GM15510 (cell line): Measurements from ENCODE around the gene FASTKD3.

Experiments
- POLR2A ChIP-seq: IDR thresholded peaks from 3 replicates; pipeline ENCODE4 v1.6.1; 2011; ENCODE audit warnings: borderline replicate concordance; ENCODE audit not compliant: insufficient read length; ENCODE audit errors: extremely low read depth

FASTKD3 gene

GRCh38 chr5:7845557-7845956, 23.3 kb downstream of the FASTKD3 start:
- TF ChIP-seq POLR2A = no peak

DNA sequence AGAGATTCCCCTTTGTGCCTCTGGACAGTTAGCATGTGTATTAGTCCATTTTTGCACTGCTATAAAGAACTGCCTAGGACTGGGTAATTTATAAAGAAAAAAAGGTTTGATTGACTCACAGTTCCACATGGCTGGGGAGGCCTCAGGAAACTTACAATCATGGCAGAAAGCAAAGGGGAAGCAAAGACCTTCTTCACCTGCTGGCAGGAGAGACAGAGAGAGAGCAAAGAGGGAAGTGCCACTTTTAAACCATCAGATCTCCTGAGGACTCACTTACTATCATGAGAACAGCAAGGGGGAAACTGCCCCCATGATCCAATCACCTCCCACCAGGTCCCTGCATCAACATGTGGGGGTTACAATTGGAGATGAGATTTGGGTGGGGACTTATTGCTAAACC, 23.9 kb downstream of the FASTKD3 start:
- no peak for TF ChIP-seq POLR2A

- TF ChIP-seq POLR2A = no peak
Observed at GRCh38 chr5:7842531-7842930, 26.3 kb downstream of the FASTKD3 start.

DNA sequence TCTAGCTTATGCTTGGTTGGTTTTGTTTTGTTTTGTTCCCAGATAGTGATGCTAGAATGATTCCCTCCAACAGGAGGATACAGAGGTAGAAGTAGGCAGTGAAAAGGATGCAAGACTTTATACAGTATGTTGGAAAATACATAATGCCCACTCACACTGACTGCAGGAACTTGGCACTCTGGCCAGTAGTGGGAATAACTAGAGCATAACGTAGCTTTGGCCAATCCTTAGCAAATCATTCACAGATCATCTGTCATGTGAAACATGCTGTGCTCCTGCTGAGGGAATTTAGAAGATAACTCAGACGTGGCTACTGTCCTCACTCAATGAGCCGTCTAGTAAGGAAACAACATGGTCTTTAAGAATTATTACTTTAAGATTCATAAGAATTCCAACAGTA, 31.4 kb downstream of the FASTKD3 start:
- no peak for TF ChIP-seq POLR2A

- no peak for TF ChIP-seq POLR2A
Observed at GRCh38 chr5:7834982-7835381, 33.8 kb downstream of the FASTKD3 start.

DNA sequence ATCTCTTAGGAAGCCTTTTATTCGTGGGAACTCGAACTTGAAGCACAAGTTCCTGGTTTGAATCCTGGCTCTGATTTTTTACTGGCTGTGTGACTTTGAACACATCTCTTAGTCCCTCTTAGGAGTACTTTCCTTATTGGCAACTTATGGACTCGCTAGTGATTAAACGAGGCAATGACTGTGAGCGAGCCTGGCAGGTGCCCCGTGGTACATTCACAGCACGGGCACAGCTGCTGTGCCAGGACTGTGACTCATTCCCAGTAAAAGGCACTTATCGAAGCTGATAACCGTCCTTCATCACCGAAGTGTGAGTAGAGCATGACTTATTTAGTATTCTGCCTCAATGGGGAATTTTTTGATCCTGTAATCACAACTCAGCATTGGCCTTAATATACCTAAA, 40.6 kb downstream of the FASTKD3 start:
- no peak for TF ChIP-seq POLR2A

GRCh38 chr5:7827610-7828009, 41.2 kb downstream of the FASTKD3 start:
- TF ChIP-seq POLR2A = no peak

DNA sequence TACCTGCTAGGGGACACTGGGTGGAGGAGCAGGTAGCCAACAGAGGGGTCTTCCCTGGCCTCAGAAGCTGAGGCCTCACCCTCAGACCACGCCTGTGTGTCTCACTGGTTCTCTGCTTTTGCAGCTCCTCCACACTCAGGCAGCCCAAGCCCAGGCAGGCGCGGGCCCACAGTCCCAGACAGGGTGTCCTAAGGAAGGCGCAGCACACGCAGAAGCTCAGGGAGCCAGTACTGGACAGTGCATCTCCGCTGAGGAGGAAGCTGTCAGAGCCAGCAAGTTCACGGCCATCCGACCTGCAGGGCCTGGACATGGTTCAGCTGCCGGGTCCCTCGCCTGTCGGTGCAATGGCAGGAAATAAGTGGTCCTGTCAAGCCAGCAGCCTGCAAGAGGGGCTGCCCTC, 43.2 kb downstream of the FASTKD3 start:
- TF ChIP-seq POLR2A = no peak

- TF ChIP-seq POLR2A = no peak
Observed at GRCh38 chr5:7824995-7825394, 43.8 kb downstream of the FASTKD3 start.

DNA sequence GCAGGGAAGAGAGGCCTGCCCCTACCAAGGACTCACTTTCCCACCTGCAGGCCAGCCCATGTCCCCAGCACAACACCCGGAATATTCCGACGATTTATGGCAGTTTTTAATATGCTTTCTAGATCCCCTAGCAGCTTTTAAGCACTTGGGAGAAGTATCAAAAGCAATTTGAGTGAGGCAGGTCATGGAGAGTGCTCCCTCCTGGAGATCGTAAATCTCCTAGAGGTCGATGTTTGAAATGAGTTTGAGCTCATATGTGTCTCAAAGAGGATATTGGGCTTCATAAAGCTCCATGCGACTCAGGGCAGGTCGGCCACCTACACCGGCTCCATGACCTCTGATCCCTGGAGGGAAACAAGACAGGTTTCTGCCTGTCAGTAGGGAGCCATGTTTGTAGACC, 45.2 kb downstream of the FASTKD3 start:
- TF ChIP-seq POLR2A = no peak

DNA sequence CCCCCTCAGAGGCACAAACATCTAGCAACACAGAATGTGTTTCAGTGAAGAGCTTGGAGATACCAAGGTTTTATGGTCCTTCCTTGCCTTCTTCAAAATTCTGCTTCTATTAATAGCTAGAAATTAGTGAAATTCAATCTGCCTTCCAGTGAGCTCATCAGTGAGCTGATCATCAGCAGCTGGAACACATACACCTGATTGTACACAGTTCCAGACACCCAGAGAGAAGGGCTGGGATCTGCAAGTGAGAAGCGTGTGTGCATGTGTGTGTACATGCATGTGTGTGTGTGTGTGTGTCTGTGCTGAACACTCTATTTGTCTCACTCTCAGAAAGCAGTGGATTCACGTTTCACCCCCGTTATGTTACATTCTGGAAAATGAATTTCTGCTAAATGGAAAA, 46.4 kb downstream of the FASTKD3 start:
- TF ChIP-seq POLR2A = no peak

GRCh38 chr5:7816535-7816901, 52.3 kb downstream of the FASTKD3 start:
- no peak for TF ChIP-seq POLR2A

DNA sequence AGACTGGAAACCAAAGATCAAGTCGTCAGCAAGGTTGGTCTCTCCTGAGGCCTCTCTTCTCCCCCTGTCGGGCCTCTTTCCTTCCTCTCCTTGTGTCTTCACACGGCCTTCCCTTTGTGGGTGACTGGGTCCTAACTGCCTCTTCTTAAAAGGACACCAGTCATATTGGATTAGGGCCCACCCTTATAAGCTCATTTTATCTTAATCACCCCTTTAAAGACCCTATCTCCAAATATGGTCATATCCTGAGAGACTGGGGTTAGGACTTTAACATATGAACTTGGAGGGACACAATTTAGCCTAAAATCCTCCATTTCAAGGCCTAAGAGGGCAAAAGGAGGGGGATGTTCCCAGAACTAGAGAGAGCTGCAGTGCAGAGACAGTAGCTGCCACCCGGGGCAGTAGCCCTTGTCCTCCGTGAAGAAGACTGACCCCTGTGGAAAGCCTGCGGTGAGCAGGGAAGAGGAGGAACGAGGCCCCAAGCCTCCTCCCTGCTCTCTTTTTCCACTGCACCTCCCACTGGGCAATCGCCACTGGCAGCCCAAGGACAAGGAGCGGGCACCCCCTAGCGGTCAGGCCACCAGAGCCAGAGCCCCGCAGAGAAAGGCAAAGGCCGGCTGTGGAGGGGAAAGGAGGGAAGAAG, 52.8 kb downstream of the FASTKD3 start:
- TF ChIP-seq POLR2A = no peak

- TF ChIP-seq POLR2A = no peak
Observed at GRCh38 chr5:7814816-7815215, 54.0 kb downstream of the FASTKD3 start.

GRCh38 chr5:7813576-7813975, 55.3 kb downstream of the FASTKD3 start:
- no peak for TF ChIP-seq POLR2A

DNA sequence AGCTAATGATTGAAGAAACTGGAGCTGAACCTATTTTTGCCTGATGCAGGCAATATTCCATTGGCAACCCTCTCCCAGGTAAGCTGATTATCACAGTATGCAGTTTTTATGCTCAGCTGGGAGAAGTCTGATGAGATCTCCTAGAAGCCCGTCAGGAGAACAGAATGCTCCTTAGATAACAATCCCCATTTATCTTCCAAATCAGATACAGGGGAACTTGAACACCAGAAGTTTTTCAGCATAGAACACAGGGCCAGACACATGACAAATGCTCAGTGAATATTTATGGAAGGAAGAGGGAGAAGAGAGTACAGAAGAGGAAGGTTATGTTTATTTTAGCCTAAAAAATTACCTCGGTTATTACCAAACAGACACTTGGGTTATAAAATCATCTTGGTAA, 55.8 kb downstream of the FASTKD3 start:
- TF ChIP-seq POLR2A = no peak

- no peak for TF ChIP-seq POLR2A
Observed at GRCh38 chr5:7811715-7812114, 57.1 kb downstream of the FASTKD3 start.
